T-cell (primary cell): ENCODE measurements around the gene GNS. TPM values are rescaled to one million over a fixed set of nuclear protein-coding genes. Genes with fewer than 3 reads are reported as not detected.
A peak's percentile ranks its signal among the peaks of the same experiment; 100 is the strongest.

Experiments
- ATAC-seq, 4 experiments: fragments of 200-7000 bp in 3 of 4; fragments of 150-1000 bp in 1 of 4; cut with Tn5 transposase; replicated peaks in 1 of 4; 1 replicate in 3 of 4; 2 replicates in 1 of 4; pipeline ENCODE4 v1.10.0; 2021; ENCODE audit warnings: moderate library complexity in 3 of 4, mild to moderate bottlenecking in 2 of 4, moderate number of reproducible peaks in 1 of 4
- CTCF ChIA-PET, 2 donors: fragments of 300-600 bp; sonication (Branson Sonifier 250); formaldehyde crosslinking; loops; one replicate each; lab custom pipeline; 2022; ENCODE audit warnings: antibody characterized with exemption in 2 of 2; lab: Charles Lee
- POLR2A ChIA-PET, 2 donors: fragments of 300-600 bp; sonication (Branson Sonifier 250); formaldehyde crosslinking; loops; one replicate each; lab custom pipeline; 2022; ENCODE audit warnings: antibody characterized with exemption in 2 of 2; lab: Charles Lee
- DNase-seq, 35 experiments: peaks; one replicate each; pipeline versions ENCODE4 v3.0.0 to v3.0.0-alpha.2; 2013 to 2023
- H3K27ac ChIP-seq: one replicate; pipeline ENCODE4 v1.5.1; 2013; ENCODE audit warnings: low read length
- H3K27me3 ChIP-seq, 2 experiments: replicated peaks in 1 of 2; 1 replicate in 1 of 2; 2 replicates in 1 of 2; pipeline versions ENCODE4 v1.6.1 to v1.7.0; 2013; ENCODE audit warnings: low read length in 1 of 2, mixed read lengths in 1 of 2; ENCODE audit not compliant: control insufficient read depth in 2 of 2, insufficient read depth in 2 of 2; ENCODE audit errors: extremely low read depth in 1 of 2
- H3K36me3 ChIP-seq, 2 donors: 1 replicate in 1 of 2; 2 replicates in 1 of 2; pipeline versions ENCODE4 v1.6.1 to v1.7.0; 2013; ENCODE audit warnings: low read length in 1 of 2; ENCODE audit not compliant: control insufficient read depth in 2 of 2, insufficient read depth in 1 of 2; ENCODE audit errors: extremely low read depth in 1 of 2
- H3K4me1 ChIP-seq, 2 experiments: 1 replicate in 1 of 2; 2 replicates in 1 of 2; pipeline versions ENCODE4 v1.6.1 to v1.7.0; 2013; ENCODE audit warnings: low read length in 2 of 2, mixed read lengths in 1 of 2; ENCODE audit not compliant: insufficient read depth in 2 of 2, control insufficient read depth in 1 of 2; ENCODE audit errors: extremely low read depth in 1 of 2
- H3K4me3 ChIP-seq, 2 donors: 1 replicate in 1 of 2; 2 replicates in 1 of 2; pipeline versions ENCODE4 v1.5.1 to v1.7.0; 2013; ENCODE audit warnings: mild to moderate bottlenecking in 2 of 2, low read length in 1 of 2, moderate library complexity in 1 of 2; ENCODE audit not compliant: control insufficient read depth in 1 of 2; ENCODE audit errors: extremely low read depth in 1 of 2
- H3K9me3 ChIP-seq: 2 replicates; pipeline ENCODE4 v1.7.0; 2013
- H3K27ac Mint-ChIP-seq, 2 donors: one replicate each; pipeline ENCODE4 v1.8.0; 2020 to 2021; ENCODE audit warnings: mild to moderate bottlenecking in 2 of 2, mixed read lengths in 2 of 2
- H3K27me3 Mint-ChIP-seq, 2 donors: one replicate each; pipeline ENCODE4 v1.8.0; 2021 to 2022; ENCODE audit warnings: mixed read lengths in 2 of 2
- H3K36me3 Mint-ChIP-seq: one replicate; pipeline ENCODE4 v1.8.0; 2021; ENCODE audit warnings: mixed read lengths
- H3K4me1 Mint-ChIP-seq, 3 donors: one replicate each; pipeline ENCODE4 v1.8.0; 2020 to 2022; ENCODE audit warnings: mixed read lengths in 3 of 3, mild to moderate bottlenecking in 1 of 3
- H3K4me3 Mint-ChIP-seq, 3 donors: one replicate each; pipeline ENCODE4 v1.8.0; 2020 to 2022; ENCODE audit warnings: mild to moderate bottlenecking in 3 of 3, mixed read lengths in 3 of 3, moderate library complexity in 3 of 3
- H3K9me3 Mint-ChIP-seq, 3 donors: one replicate each; pipeline ENCODE4 v1.8.0; 2020 to 2022; ENCODE audit warnings: mixed read lengths in 3 of 3
- WGBS: methylation state at CpG from one replicate; pipeline ENCODE4 v1.1.5; 2013; ENCODE audit warnings: missing lambda C conversion rate; ENCODE audit not compliant: insufficient coverage; 5-methylcytosine and 5-hydroxymethylcytosine counted together
- total RNA-seq, 35 experiments: library from RNA in 6 of 35; stranded (reverse) in 6 of 35; fragments of 120-200 nt in 1 of 35; gene quantifications; one replicate each; pipeline versions ENCODE4 v1.2.1 to v1.2.4 and lab custom pipeline; 2013 to 2026

Gene GNS
- total RNA-seq, 5 donors from 2014 or later (not counting 1 experiment from before 2014, with no cell fraction given), result 22.9 to 29.4 (median 25.5) TPM

GRCh38 chr12:64773386-64773785 is 14.2 kb upstream of the GNS start:
- H3K36me3 Mint-ChIP-seq, result peaks cover 7% of the 10 kb centered on the region
- no peak overlapping the region for H3K27ac Mint-ChIP-seq
- CTCF ChIA-PET, result no interaction called here

GRCh38 chr12:64767495-64767894 is 8.3 kb upstream of the GNS start:
- Histone ChIP-seq H3K4me1 (no peaks in the 10 kb centered on the region), H3K27ac (no peak overlapping the region), H3K9me3 (no peaks in the 10 kb centered on the region), H3K4me3 (no peak overlapping the region), H3K27me3 (peaks cover 0 to 12% of the 10 kb centered on the region in 2 experiments), H3K36me3 (no peaks in the 10 kb centered on the region)
- peaks cover 0 to 5% (median 3%) of the 10 kb centered on the region in 3 donors for H3K9me3 Mint-ChIP-seq
- POLR2A ChIA-PET, result no interaction called here
- no peak overlapping the region for H3K4me3 Mint-ChIP-seq
- H3K27ac Mint-ChIP-seq, result no peak overlapping the region
- no CpG with 5 or more reads among the region's 3 CpGs for WGBS
- CTCF ChIA-PET, result no interaction called here
- ATAC-seq (no peak), DNase-seq (no peak)
- H3K4me1 Mint-ChIP-seq, result no peaks in the 10 kb centered on the region
- H3K27me3 Mint-ChIP-seq, result peaks cover 6 to 7% of the 10 kb centered on the region in 2 donors
- peaks cover 2% of the 10 kb centered on the region for H3K36me3 Mint-ChIP-seq

More at GRCh38 chr12:64773386-64773785, 14.2 kb upstream of the GNS start:
- peaks cover 29 to 38% of the 10 kb centered on the region in 2 donors for H3K27me3 Mint-ChIP-seq
- Histone ChIP-seq H3K9me3 (peaks cover 6% of the 10 kb centered on the region), H3K4me3 (no peak overlapping the region), H3K27me3 (peaks cover 3 to 20% of the 10 kb centered on the region in 2 experiments), H3K36me3 (no peaks in the 10 kb centered on the region), H3K4me1 (no peaks in the 10 kb centered on the region), H3K27ac (no peak overlapping the region)
- ATAC-seq, result no peak
- H3K9me3 Mint-ChIP-seq, result peaks cover 35 to 38% (median 35%) of the 10 kb centered on the region in 3 donors
- POLR2A ChIA-PET, result no interaction called here
- no peak overlapping the region for H3K4me3 Mint-ChIP-seq
- no peaks in the 10 kb centered on the region for H3K4me1 Mint-ChIP-seq
- DNase-seq, result no peak

- ChIA-PET CTCF (interaction anchor here in 1 of 2 donors (0.6 kb wide), 1 partner anchor 316 kb away, joined by 8 read pairs; no protein-coding TSS in a partner anchor), POLR2A (no interaction called here)
- ATAC-seq (no peak), DNase-seq (peak in 2 of 35 experiments; percentile 14 to 44)
- Histone ChIP-seq H3K4me1 (peaks cover 5 to 17% of the 10 kb centered on the region in 2 experiments), H3K4me3 (no peak overlapping the region), H3K36me3 (no peaks in the 10 kb centered on the region), H3K9me3 (no peaks in the 10 kb centered on the region), H3K27me3 (no peaks in the 10 kb centered on the region), H3K27ac (no peak overlapping the region)
- 100% methylated on average over 2 of the region's 6 CpGs for WGBS
- Mint-ChIP-seq H3K27ac (no peak overlapping the region), H3K4me1 (peaks cover 30 to 40% (median 34%) of the 10 kb centered on the region in 3 donors), H3K4me3 (peak overlapping the region in 1 of 3 donors; percentile 90), H3K9me3 (no peaks in the 10 kb centered on the region), H3K27me3 (no peaks in the 10 kb centered on the region), H3K36me3 (peaks cover 3% of the 10 kb centered on the region)
Observed at GRCh38 chr12:64760808-64761573, 1.8 kb upstream of the GNS start.

- Mint-ChIP-seq H3K27me3 (no peaks in the 10 kb centered on the region), H3K27ac (peak overlapping the region; percentile 52 to 76), H3K9me3 (no peaks in the 10 kb centered on the region), H3K4me3 (peak overlapping the region; percentile 39 to 94 (median 90)), H3K4me1 (peaks cover 45 to 61% (median 54%) of the 10 kb centered on the region in 3 donors), H3K36me3 (peaks cover 15% of the 10 kb centered on the region)
- H3K27me3 ChIP-seq, result no peaks in the 10 kb centered on the region
- no peak for DNase-seq
- ChIA-PET CTCF (interaction anchor here in 1 of 2 donors (1.2 to 1.3 kb wide), 2 partner anchors 38 to 209 kb away, joined by 3 to 5 read pairs; no protein-coding TSS in a partner anchor), POLR2A (interaction anchor here in 1 of 2 donors (0.6 kb wide), 1 partner anchor 50 kb away, joined by 3 read pairs; no protein-coding TSS in a partner anchor)
- no peak for ATAC-seq
- 59% methylated on average over 2 of the region's 3 CpGs for WGBS
- peak overlapping the region; percentile 31 for H3K27ac ChIP-seq
- H3K36me3 ChIP-seq, result no peaks in the 10 kb centered on the region
- no peak overlapping the region for H3K4me3 ChIP-seq
- peaks cover 5 to 17% of the 10 kb centered on the region in 2 experiments for H3K4me1 ChIP-seq
- H3K9me3 ChIP-seq, result no peaks in the 10 kb centered on the region
Observed at GRCh38 chr12:64757771-64758170, 1.4 kb downstream of the GNS start.

- DNase-seq, result no peak
- H3K27me3 ChIP-seq, result no peaks in the 10 kb centered on the region
- H3K9me3 ChIP-seq, result no peaks in the 10 kb centered on the region
- ChIA-PET POLR2A (interaction anchor here in 1 of 2 donors (0.6 kb wide), 2 partner anchors 429 to 1934 kb away, joined by 3 read pairs; no protein-coding TSS in a partner anchor), CTCF (interaction anchor here (0.6 to 0.7 kb wide), 2 partner anchors 79 to 88 kb away, joined by 3 to 4 read pairs; no protein-coding TSS in a partner anchor)
- no peak for ATAC-seq
- peaks cover 5 to 17% of the 10 kb centered on the region in 2 experiments for H3K4me1 ChIP-seq
- no CpG with 5 or more reads among the region's 2 CpGs for WGBS
- no peak overlapping the region for H3K4me3 ChIP-seq
- H3K36me3 Mint-ChIP-seq, result peaks cover 28% of the 10 kb centered on the region
- peaks cover 0 to 5% of the 10 kb centered on the region in 2 donors for H3K36me3 ChIP-seq
- H3K4me1 Mint-ChIP-seq, result peaks cover 45 to 64% (median 56%) of the 10 kb centered on the region in 3 donors
- H3K27me3 Mint-ChIP-seq, result no peaks in the 10 kb centered on the region
- H3K27ac ChIP-seq, result no peak overlapping the region
- no peaks in the 10 kb centered on the region for H3K9me3 Mint-ChIP-seq
- H3K27ac Mint-ChIP-seq, result peak overlapping the region in 1 of 2 donors; percentile 53
- H3K4me3 Mint-ChIP-seq, result no peak overlapping the region
Observed at GRCh38 chr12:64756376-64756775, 2.8 kb downstream of the GNS start.

GRCh38 chr12:64753427-64753826 is 5.8 kb downstream of the GNS start:
- no peaks in the 10 kb centered on the region for H3K27me3 ChIP-seq
- H3K36me3 ChIP-seq, result peaks cover 12 to 21% of the 10 kb centered on the region in 2 donors
- Mint-ChIP-seq H3K36me3 (peaks cover 43% of the 10 kb centered on the region), H3K4me3 (no peak overlapping the region), H3K27me3 (no peaks in the 10 kb centered on the region), H3K9me3 (no peaks in the 10 kb centered on the region), H3K27ac (peak overlapping the region; percentile 17 to 63), H3K4me1 (peaks cover 36 to 46% (median 43%) of the 10 kb centered on the region in 3 donors)
- peaks cover 0 to 4% of the 10 kb centered on the region in 2 experiments for H3K4me1 ChIP-seq
- ChIA-PET CTCF (no interaction called here), POLR2A (no interaction called here)
- no peak overlapping the region for H3K4me3 ChIP-seq
- ATAC-seq (no peak), DNase-seq (no peak)
- H3K27ac ChIP-seq, result no peak overlapping the region
- 80% methylated on average over 1 of the region's 3 CpGs for WGBS
- no peaks in the 10 kb centered on the region for H3K9me3 ChIP-seq
